H1 (cell line): ENCODE data around the gene B3GAT2. TPM values are rescaled to one million over a fixed set of nuclear protein-coding genes. Genes with fewer than 3 reads are reported as not detected.

Source experiments
- CTCF ChIA-PET: fragments of 300-600 bp; sonication (Branson Sonifier 250); formaldehyde crosslinking; loops from one replicate; lab custom pipeline; 2021; ENCODE audit not compliant: partially characterized antibody; lab: Charles Lee
- POLR2A ChIA-PET: fragments of 300-600 bp; sonication (Branson Sonifier 250); formaldehyde crosslinking; loops from one replicate; lab custom pipeline; 2021; ENCODE audit warnings: inconsistent platforms; ENCODE audit not compliant: partially characterized antibody; lab: Charles Lee
- DNase-seq, 2 experiments: peaks; one replicate each; pipeline versions ENCODE4 v3.0.0 to v3.0.0-alpha.2; 2010 to 2022; ENCODE audit warnings: low spot score in 2 of 2, low read depth in 1 of 2, mixed read lengths in 1 of 2
- FAIRE-seq: peaks from 2 replicates; lab custom pipeline; 2011; peaks lifted over from hg19 to GRCh38; lab: Jason Lieb, UNC
- H2AFZ ChIP-seq: 2 replicates; pipeline ENCODE4 v1.8.1; 2012; ENCODE audit warnings: low read length, inconsistent platforms
- H2AK5ac ChIP-seq: 2 replicates; pipeline ENCODE4 v1.6.1; 2013; ENCODE audit warnings: low read depth, low read length
- H2BK120ac ChIP-seq: replicated peaks from 2 replicates; pipeline ENCODE3; 2013; ENCODE audit warnings: low read depth, low read length, inconsistent platforms
- H2BK12ac ChIP-seq: 2 replicates; pipeline ENCODE4 v1.6.1; 2013; ENCODE audit warnings: low read depth, low read length
- H2BK15ac ChIP-seq: 2 replicates; pipeline ENCODE4 v1.6.1; 2013; ENCODE audit warnings: low read length
- H2BK20ac ChIP-seq: 2 replicates; pipeline ENCODE4 v1.6.1; 2013; ENCODE audit warnings: low read length
- H2BK5ac ChIP-seq: 2 replicates; pipeline ENCODE4 v1.6.1; 2013; ENCODE audit warnings: low read depth, low read length
- H3K14ac ChIP-seq: 2 replicates; pipeline ENCODE4 v1.6.1; 2013; ENCODE audit warnings: inconsistent platforms; ENCODE audit not compliant: insufficient read length
- H3K18ac ChIP-seq: 2 replicates; pipeline ENCODE4 v1.6.1; 2013; ENCODE audit warnings: low read length; ENCODE audit errors: extremely low read depth
- H3K23ac ChIP-seq: 2 replicates; pipeline ENCODE4 v1.6.1; 2013; ENCODE audit warnings: inconsistent platforms; ENCODE audit not compliant: insufficient read length
- H3K23me2 ChIP-seq: 2 replicates; pipeline ENCODE4 v1.6.1; 2013; ENCODE audit warnings: low read depth, low read length
- H3K27ac ChIP-seq: 2 replicates; pipeline ENCODE4 v1.6.1; 2011; ENCODE audit warnings: low read depth, low read length, inconsistent platforms
- H3K27me3 ChIP-seq, 4 experiments: replicated peaks in 1 of 4; 1 replicate in 1 of 4; 2 replicates in 3 of 4; pipeline versions ENCODE4 v1.6.1 to v1.8.1; 2011 to 2013; ENCODE audit warnings: low read length in 3 of 4, mild to moderate bottlenecking in 3 of 4, inconsistent platforms in 2 of 4, mixed read lengths in 2 of 4, moderate library complexity in 1 of 4; ENCODE audit not compliant: control insufficient read depth in 3 of 4, insufficient read depth in 3 of 4; ENCODE audit errors: extremely low read depth in 1 of 4
- H3K36me3 ChIP-seq, 4 experiments: 2 replicates each; pipeline versions ENCODE4 v1.6.1 to v1.8.1; 2011 to 2013; ENCODE audit warnings: mild to moderate bottlenecking in 4 of 4, low read length in 3 of 4, moderate library complexity in 2 of 4, control low read depth in 1 of 4, inconsistent platforms in 1 of 4; ENCODE audit not compliant: insufficient read depth in 4 of 4, control insufficient read depth in 2 of 4
- H3K4ac ChIP-seq: replicated peaks from 2 replicates; pipeline ENCODE3; 2013; ENCODE audit warnings: low read length, low read depth, mixed read lengths, inconsistent platforms; ENCODE audit not compliant: insufficient read length
- H3K4me1 ChIP-seq, 4 experiments: replicated peaks in 1 of 4; 1 replicate in 1 of 4; 2 replicates in 3 of 4; pipeline versions ENCODE4 v1.6.1 to v1.8.1; 2011 to 2013; ENCODE audit warnings: low read length in 3 of 4, inconsistent platforms in 2 of 4, mixed read lengths in 1 of 4; ENCODE audit not compliant: insufficient read depth in 4 of 4, control insufficient read depth in 3 of 4
- H3K4me2 ChIP-seq, 2 experiments: 2 replicates each; pipeline versions ENCODE4 v1.6.1 to v1.8.1; 2011 to 2013; ENCODE audit warnings: low read depth in 2 of 2, low read length in 2 of 2, control low read depth in 1 of 2, inconsistent platforms in 1 of 2, mild to moderate bottlenecking in 1 of 2; ENCODE audit not compliant: insufficient read depth in 1 of 2
- H3K4me3 ChIP-seq, 4 experiments: fragments of 200-600, 300-600 bp in 1 of 4; sonication (generic), shearing (Covaris generic), sonication (Bioruptor Twin) in 1 of 4; 2 replicates each; pipeline versions ENCODE4 v1.5.1 to v1.8.1; 2011 to 2016; ENCODE audit warnings: low read length in 4 of 4, low read depth in 3 of 4, control low read depth in 2 of 4, inconsistent platforms in 2 of 4, mild to moderate bottlenecking in 2 of 4, mixed read lengths in 1 of 4, moderate library complexity in 1 of 4; ENCODE audit not compliant: insufficient read depth in 2 of 4; ENCODE audit errors: extremely low read depth in 1 of 4
- H3K56ac ChIP-seq: replicated peaks from 2 replicates; pipeline ENCODE3; 2013; ENCODE audit warnings: low read depth, mild to moderate bottlenecking, mixed read lengths, low read length, inconsistent platforms; ENCODE audit not compliant: insufficient read length
- H3K79me1 ChIP-seq: 2 replicates; pipeline ENCODE4 v1.6.1; 2013; ENCODE audit warnings: low read depth, low read length, control low read depth
- H3K79me2 ChIP-seq, 2 experiments: 2 replicates each; pipeline versions ENCODE4 v1.6.1 to v1.8.1; 2012 to 2013; ENCODE audit warnings: low read length in 2 of 2, mild to moderate bottlenecking in 2 of 2, inconsistent platforms in 1 of 2; ENCODE audit not compliant: insufficient read depth in 2 of 2, control insufficient read depth in 1 of 2
- H3K9ac ChIP-seq, 4 experiments: replicated peaks in 1 of 4; 1 replicate in 1 of 4; 2 replicates in 3 of 4; pipeline versions ENCODE4 v1.6.1 to v1.8.1; 2011 to 2013; ENCODE audit warnings: low read depth in 3 of 4, low read length in 3 of 4, control low read depth in 2 of 4, mild to moderate bottlenecking in 2 of 4, moderate library complexity in 2 of 4, inconsistent platforms in 1 of 4; ENCODE audit errors: extremely low read depth in 1 of 4
- H3K9me3 ChIP-seq, 2 experiments: 2 replicates each; pipeline versions ENCODE4 v1.6.1 to v1.8.1; 2012 to 2013; ENCODE audit warnings: mild to moderate bottlenecking in 2 of 2, moderate library complexity in 2 of 2, control low read depth in 1 of 2, inconsistent platforms in 1 of 2, low read depth in 1 of 2, low read length in 1 of 2, mixed read lengths in 1 of 2; ENCODE audit not compliant: insufficient read depth in 2 of 2
- H4K20me1 ChIP-seq, 2 experiments: replicated peaks in 1 of 2; 2 replicates each; pipeline versions ENCODE3 to v1.8.1; 2011 to 2013; ENCODE audit warnings: inconsistent platforms in 2 of 2, low read length in 2 of 2, mild to moderate bottlenecking in 1 of 2; ENCODE audit not compliant: insufficient read depth in 2 of 2, control insufficient read depth in 1 of 2
- H4K5ac ChIP-seq: 2 replicates; pipeline ENCODE4 v1.6.1; 2013; ENCODE audit warnings: low read length, low read depth, mixed read lengths, inconsistent platforms; ENCODE audit not compliant: insufficient read length
- H4K8ac ChIP-seq: 2 replicates; pipeline ENCODE4 v1.8.0; 2013; ENCODE audit warnings: mild to moderate bottlenecking, moderate library complexity, low read length, inconsistent platforms; ENCODE audit not compliant: insufficient read depth; ENCODE audit errors: extremely low read depth
- H4K91ac ChIP-seq: replicated peaks from 2 replicates; pipeline ENCODE3; 2013; ENCODE audit warnings: low read length, mixed read lengths, inconsistent platforms; ENCODE audit not compliant: insufficient read length
- WGBS, 2 experiments: shearing (Covaris generic) in 1 of 2; methylation state at CpG; one replicate each; pipeline versions ENCODE4 v1.1.6 to v1.1.7; 2013 to 2015; ENCODE audit warnings: low lambda C conversion rate in 2 of 2, mixed read lengths in 2 of 2, inconsistent platforms in 1 of 2, low coverage in 1 of 2, missing lambda C conversion rate in 1 of 2; ENCODE audit not compliant: insufficient replicate concordance in 2 of 2, insufficient coverage in 1 of 2, insufficient read length in 1 of 2; ENCODE audit errors: extremely low coverage in 1 of 2, missing lambda C conversion rate in 1 of 2; 5-methylcytosine and 5-hydroxymethylcytosine counted together
- polyA plus RNA-seq, 7 experiments: library from polyadenylated mRNA; depleted of rRNA in 3 of 7; stranded (reverse) in 5 of 7; unstranded in 2 of 7; fragments of >200 nt in 5 of 7; fragments of 200-250 nt in 2 of 7; gene quantifications; 1 replicate in 5 of 7; 2 replicates in 1 of 7; 4 replicates in 1 of 7; pipeline versions ENCODE4 v1.2.1 to v1.2.3, GENCODE V29; 2011 to 2013; ENCODE audit warnings: missing spikeins in 2 of 7, mixed read lengths in 2 of 7
- total RNA-seq: library from RNA; stranded (reverse); fragmentation: NEBNext Ultra II Directional; extraction: Animal tissue kit (Norgen Biotek cat#: 25700); gene quantifications from 2 replicates; pipeline ENCODE4 v1.2.1, GENCODE V29; 2021
- TF ChIP-seq, protein P1 (sequence below), 3 experiments: IDR thresholded peaks; 1 replicate in 2 of 3; 2 replicates in 1 of 3; pipeline versions ENCODE4 v1.5.1 to v1.6.1; 2011; ENCODE audit warnings: low read length in 3 of 3, mild to moderate bottlenecking in 3 of 3, inconsistent platforms in 2 of 3, low read depth in 1 of 3, moderate library complexity in 1 of 3; ENCODE audit not compliant: insufficient read depth in 1 of 3; ENCODE audit errors: control extremely low read depth in 1 of 3

B3GAT2 gene
- total and polyA plus RNA-seq, 2 of the 8 experiments (the other 6 are each of a cell fraction or from before 2014, with no cell fraction given): 0.83 to 1.9 TPM

DNA sequence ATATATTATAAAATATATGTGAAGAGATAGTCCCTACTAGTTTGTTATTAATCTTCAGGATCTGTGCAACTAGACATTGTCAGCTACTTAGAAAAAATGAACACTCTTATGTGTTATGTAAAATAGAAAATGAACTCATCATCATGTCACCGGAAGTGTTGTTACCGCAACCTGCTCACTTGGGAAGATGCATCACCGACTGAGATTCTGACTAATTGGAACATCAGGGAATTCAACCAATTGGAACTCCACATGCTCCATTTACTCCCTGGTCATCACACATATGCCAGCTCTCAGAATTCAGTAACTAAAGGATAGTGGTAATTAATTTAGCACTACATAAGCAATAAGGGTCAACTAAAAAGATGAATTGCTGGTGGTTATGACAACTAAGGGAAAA is 16.7 kb upstream of the B3GAT2 start:
- DNase-seq: no peak
- Histone ChIP-seq H3K56ac (no peak overlapping the region), H2BK120ac (no peak overlapping the region), H3K14ac (no peak overlapping the region), H3K4me3 (no peak overlapping the region), H2BK15ac (no peak overlapping the region), H2BK5ac (no peak overlapping the region), H3K27ac (no peak overlapping the region), H2BK12ac (no peak overlapping the region), H2AFZ (no peak overlapping the region), H3K23ac (no peak overlapping the region), H3K9me3 (no peaks in the 10 kb centered on the region; a peak in 1 of 4 replicates), H3K23me2 (no peaks in the 10 kb centered on the region), H4K20me1 (no peaks in the 10 kb centered on the region), H3K36me3 (no peaks in the 10 kb centered on the region), H3K27me3 (peaks cover 0 to 1% (median 0%) of the 10 kb centered on the region in 4 experiments; a peak in 1 of 7 replicates), H2AK5ac (no peak overlapping the region), H3K4ac (no peak overlapping the region), H4K8ac (no peak overlapping the region), H3K4me2 (no peak overlapping the region), H3K18ac (no peak overlapping the region), H3K79me1 (no peaks in the 10 kb centered on the region), H3K4me1 (no peaks in the 10 kb centered on the region), H3K79me2 (no peaks in the 10 kb centered on the region), H4K5ac (no peak overlapping the region), H4K91ac (no peak overlapping the region), H2BK20ac (no peak overlapping the region), H3K9ac (no peak overlapping the region)
- 92% methylated on average over 3 of the region's 3 CpGs; no CpG with 5 or more reads in 1 of the 2 experiments for WGBS, 2 experiments
- FAIRE-seq: no peak
- POLR2A ChIA-PET: no interaction called here
- CTCF ChIA-PET: interaction anchor here (0.9 kb wide), 1 partner anchor 18 kb away, joined by 3 read pairs; no protein-coding TSS in a partner anchor
- TF ChIP-seq, protein P1, sequence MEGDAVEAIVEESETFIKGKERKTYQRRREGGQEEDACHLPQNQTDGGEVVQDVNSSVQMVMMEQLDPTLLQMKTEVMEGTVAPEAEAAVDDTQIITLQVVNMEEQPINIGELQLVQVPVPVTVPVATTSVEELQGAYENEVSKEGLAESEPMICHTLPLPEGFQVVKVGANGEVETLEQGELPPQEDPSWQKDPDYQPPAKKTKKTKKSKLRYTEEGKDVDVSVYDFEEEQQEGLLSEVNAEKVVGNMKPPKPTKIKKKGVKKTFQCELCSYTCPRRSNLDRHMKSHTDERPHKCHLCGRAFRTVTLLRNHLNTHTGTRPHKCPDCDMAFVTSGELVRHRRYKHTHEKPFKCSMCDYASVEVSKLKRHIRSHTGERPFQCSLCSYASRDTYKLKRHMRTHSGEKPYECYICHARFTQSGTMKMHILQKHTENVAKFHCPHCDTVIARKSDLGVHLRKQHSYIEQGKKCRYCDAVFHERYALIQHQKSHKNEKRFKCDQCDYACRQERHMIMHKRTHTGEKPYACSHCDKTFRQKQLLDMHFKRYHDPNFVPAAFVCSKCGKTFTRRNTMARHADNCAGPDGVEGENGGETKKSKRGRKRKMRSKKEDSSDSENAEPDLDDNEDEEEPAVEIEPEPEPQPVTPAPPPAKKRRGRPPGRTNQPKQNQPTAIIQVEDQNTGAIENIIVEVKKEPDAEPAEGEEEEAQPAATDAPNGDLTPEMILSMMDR (IDR thresholded peaks at IDR 0.05; ENCODE audit: control extremely low read depth in 1 of 3, insufficient read depth in 1 of 3, low read depth in 1 of 3, low read length in 3 of 3): no peak
